Measurements from ENCODE around the gene CLCA1. TPM values are rescaled to one million over a fixed set of nuclear protein-coding genes. Genes with fewer than 3 reads are reported as not detected.

CLCA1 gene
- total RNA-seq, 1 experiment from 2014 or later, result not detected

DNA sequence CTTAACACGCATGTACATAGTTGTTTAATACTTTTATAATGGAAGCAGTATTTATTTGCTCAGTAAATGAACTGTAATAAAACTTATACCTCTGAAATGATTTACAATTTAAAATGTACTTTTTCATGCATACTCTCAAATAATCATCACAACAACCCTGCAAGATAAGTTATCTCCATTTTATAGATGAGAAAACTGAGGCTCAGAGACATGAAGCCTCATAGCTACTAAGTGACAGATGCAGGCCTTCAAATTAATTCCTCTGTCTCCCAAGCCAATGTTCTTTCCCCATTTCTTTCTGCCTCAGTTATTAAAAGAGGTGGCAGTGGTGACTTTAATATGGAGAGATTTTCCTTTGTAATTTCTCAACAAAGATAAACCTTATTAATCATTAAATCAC, 19.6 kb upstream of the CLCA1 start:
- H3K4me3 ChIP-seq, result no peak overlapping the region
- H3K36me3 ChIP-seq, result no peaks in the 10 kb centered on the region
- no peak for DNase-seq
- H3K9me3 ChIP-seq, result no peaks in the 10 kb centered on the region
- no peaks in the 10 kb centered on the region for H3K27me3 ChIP-seq

DNA sequence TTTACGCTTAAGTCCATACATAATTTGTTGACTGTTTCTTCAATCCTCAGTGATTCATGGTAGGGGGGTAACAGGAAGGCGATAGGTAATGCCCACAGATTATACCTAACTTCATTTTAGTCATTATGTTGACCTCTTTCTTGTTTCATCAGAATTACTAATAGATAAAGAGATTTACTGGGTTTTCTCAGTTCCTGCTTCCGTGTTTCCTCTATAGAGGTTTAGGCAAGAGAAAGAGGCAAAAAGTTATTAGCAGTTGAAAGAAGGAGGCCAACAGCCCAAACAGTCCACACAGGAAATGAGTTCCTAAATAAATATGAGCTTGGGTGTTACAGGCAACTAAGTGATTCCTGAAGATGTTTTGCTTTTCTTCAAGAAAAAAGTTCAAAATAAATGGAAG, 17.9 kb upstream of the CLCA1 start:
- Histone ChIP-seq H3K36me3 (no peaks in the 10 kb centered on the region), H3K27me3 (no peaks in the 10 kb centered on the region), H3K4me3 (no peak overlapping the region), H3K9me3 (no peaks in the 10 kb centered on the region)
- DNase-seq, result no peak

DNA sequence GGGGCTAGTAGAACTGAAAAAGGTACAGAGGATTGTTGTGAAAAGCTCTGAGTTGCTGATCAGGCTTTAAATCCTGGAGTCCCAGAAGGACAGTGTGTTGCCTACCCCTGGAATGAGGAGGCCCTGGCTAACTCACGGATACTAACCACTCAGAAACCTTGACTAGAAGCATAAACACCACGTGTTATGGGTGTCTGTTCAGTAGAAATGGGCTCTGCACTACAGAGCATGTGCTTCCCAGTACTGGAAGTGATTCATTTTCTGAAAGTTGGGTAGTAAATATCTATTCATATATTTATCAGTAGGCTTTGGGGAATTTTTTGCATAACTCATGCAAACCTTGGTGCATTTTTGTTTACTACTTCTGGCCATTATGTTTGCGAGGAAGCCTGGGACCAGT, 15.1 kb upstream of the CLCA1 start:
- no peak for DNase-seq
- no peaks in the 10 kb centered on the region for H3K9me3 ChIP-seq
- H3K4me3 ChIP-seq, result no peak overlapping the region
- no peaks in the 10 kb centered on the region for H3K27me3 ChIP-seq
- H3K36me3 ChIP-seq, result no peaks in the 10 kb centered on the region

DNA sequence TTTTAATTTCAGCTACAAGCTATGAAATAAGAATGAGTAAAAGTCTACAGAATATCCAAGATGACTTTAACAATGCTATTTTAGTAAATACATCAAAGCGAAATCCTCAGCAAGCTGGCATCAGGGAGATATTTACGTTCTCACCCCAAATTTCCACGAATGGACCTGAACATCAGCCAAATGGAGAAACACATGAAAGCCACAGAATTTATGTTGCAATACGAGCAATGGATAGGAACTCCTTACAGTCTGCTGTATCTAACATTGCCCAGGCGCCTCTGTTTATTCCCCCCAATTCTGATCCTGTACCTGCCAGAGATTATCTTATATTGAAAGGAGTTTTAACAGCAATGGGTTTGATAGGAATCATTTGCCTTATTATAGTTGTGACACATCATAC, 13.7 kb upstream of the CLCA1 start:
- Histone ChIP-seq H3K9me3 (no peaks in the 10 kb centered on the region), H3K36me3 (no peaks in the 10 kb centered on the region), H3K27me3 (no peaks in the 10 kb centered on the region), H3K4me3 (no peak overlapping the region)
- DNase-seq, result no peak

DNA sequence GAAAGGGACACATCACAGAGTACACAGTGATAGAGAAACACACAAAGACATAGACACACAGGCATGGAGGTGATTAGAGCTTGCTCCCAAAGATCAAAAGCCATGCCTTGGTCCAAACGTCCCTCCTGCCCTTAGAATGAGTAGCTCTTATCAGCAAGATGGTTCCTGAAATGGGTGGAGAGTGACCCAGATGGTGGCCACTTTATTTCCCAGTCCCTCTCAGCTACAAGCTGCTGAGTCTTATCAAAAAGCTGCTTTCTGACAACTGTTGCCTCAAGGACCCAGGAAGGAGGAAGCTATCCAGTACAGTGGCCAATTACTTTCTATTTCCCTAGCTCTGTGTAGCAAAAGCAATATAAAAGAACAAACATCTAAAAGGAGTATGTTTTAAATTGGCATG, 7.7 kb upstream of the CLCA1 start:
- Histone ChIP-seq H3K27me3 (no peaks in the 10 kb centered on the region), H3K4me3 (no peak overlapping the region), H3K9me3 (no peaks in the 10 kb centered on the region), H3K36me3 (no peaks in the 10 kb centered on the region)
- DNase-seq, result no peak

DNA sequence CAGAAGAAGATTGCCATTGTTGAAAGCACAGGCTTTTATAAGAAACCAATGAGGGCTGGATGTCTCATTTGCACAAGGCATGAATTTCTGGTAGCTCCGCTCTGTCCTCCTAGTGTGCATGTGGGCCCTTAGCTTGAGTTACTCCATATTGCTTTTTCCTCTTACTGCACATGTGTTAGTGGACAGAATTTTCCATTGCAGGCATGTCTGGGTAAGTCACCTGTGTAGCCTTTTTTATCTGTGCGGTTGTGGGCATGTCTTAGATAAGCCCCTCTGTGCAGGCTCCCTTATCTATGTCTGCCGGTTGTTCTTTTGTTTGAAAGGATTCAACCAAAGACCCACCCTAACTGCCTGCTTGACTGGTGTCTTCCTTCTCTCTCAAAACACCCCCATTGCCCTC, 7.2 kb upstream of the CLCA1 start:
- Histone ChIP-seq H3K4me3 (no peak overlapping the region), H3K9me3 (no peaks in the 10 kb centered on the region), H3K27me3 (no peaks in the 10 kb centered on the region), H3K36me3 (no peaks in the 10 kb centered on the region)
- no peak for DNase-seq

DNA sequence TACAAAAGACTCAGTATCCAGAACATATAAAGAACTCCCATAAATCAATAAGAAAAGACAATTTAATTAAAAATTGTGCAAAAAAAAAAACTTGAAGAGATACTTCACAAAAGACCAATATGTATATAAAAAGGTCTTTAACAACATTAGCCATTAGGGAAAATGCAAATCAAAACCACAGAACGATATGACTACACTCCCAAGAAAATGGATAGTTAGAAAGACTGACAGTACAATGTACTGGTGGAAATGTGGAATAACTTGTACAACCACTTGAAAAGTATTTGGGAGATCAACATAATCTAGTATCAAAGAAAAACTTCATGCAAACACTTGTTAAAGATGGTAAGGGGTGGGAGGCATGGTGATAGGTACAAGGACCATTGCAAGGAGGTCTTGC, 3.9 kb upstream of the CLCA1 start:
- no peak for DNase-seq
- Histone ChIP-seq H3K27me3 (no peaks in the 10 kb centered on the region), H3K9me3 (no peaks in the 10 kb centered on the region), H3K36me3 (no peaks in the 10 kb centered on the region), H3K4me3 (no peak overlapping the region)

DNA sequence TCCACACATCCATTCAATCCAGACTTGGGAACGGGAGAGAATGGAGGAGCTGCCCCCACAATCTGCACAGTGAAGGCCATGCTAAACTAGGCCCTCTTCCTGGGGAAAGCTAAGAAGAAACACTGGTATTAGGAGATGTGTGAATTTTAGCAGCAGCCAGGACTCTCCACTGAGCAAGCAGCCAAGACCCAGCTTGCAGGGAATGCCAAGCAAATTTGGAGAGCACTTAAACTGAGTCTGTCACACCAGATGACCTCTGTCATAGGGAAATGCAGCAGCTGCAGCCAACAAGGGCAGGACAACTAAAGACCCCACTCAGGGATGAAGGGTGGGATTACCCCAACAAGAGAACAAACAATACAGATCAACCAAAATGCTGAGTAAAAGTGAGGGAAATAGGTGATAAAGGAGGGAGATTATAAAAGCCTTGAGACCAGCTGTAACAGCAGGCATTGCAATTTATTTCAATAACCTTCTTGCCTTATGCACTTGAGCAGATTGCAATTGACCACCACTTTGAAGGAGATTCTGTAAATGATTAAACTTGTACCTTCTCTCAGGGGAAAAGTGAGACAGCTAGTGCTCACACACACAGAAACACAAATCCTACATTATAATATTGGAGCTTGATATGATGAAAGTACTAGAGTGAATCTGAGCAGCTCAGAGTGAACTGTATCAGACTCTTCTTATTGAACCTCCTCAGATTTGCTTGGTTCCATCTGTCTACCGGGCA, 2.5 kb upstream of the CLCA1 start:
- DNase-seq, result no peak
- H3K27me3 ChIP-seq, result no peaks in the 10 kb centered on the region
- no peaks in the 10 kb centered on the region for H3K36me3 ChIP-seq
- no peaks in the 10 kb centered on the region for H3K9me3 ChIP-seq
- H3K4me3 ChIP-seq, result no peak overlapping the region

DNA sequence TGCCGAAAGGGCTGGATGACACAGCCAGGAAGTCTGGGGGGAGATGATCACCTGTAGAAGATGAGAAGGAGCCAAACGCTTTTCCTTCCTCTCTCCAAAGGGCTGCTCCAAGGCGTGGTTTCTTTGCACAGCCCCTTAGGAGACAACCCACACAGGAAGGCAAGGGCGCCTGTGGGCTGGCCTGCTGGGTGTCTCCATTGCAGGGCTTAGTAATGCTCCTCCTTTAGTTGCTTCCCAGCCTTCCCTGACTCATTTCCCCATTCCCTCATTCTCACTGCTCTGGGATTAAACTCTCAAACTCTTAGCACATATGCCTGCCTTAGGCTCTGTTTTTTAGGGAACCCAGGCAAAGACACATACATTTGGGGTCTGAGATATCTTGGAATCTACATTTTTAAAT, 1.7 kb upstream of the CLCA1 start:
- Histone ChIP-seq H3K27me3 (no peaks in the 10 kb centered on the region), H3K9me3 (no peaks in the 10 kb centered on the region), H3K36me3 (no peaks in the 10 kb centered on the region), H3K4me3 (no peak overlapping the region)
- DNase-seq, result peak; percentile 5

DNA sequence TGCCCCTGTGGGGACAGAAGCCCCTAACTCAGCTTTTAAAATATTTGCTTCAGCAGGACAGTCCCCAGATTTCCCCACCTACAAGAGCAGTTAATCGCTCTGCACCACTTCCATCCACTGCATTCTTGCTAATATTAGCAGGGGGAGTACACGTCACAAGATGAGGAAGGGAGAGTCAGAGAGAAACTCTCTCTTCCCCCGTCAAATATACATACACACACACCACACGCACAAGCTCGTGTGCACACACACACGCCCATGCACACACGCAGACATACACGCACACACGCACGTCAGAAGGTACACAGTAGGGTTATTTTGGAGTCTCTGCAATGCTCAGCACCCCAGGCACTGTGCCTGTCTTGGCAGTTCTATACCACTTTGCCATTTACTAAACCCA, 2.1 kb downstream of the CLCA1 start:
- no peaks in the 10 kb centered on the region for H3K9me3 ChIP-seq
- no peak for DNase-seq
- no peaks in the 10 kb centered on the region for H3K36me3 ChIP-seq
- no peaks in the 10 kb centered on the region for H3K27me3 ChIP-seq
- H3K4me3 ChIP-seq, result no peak overlapping the region

DNA sequence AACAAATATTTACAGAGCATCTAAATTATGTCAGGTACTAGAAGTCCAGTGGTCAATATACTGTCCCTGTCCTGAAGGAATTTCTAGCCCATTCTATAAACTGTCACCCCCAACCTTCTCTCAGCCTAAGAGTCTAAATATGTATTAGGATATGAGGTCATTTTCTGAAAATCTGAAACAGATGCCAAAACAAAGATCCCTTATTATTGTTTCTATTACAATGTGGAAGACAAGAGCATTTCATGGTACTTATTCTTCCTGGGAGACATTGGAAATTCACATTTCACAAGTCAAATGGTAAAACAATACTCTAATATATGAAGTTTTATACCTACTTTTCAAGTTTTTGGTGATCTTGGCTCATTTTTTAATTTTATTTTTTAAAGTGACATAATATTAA, 2.6 kb downstream of the CLCA1 start:
- Histone ChIP-seq H3K4me3 (no peak overlapping the region), H3K27me3 (no peaks in the 10 kb centered on the region), H3K36me3 (no peaks in the 10 kb centered on the region), H3K9me3 (no peaks in the 10 kb centered on the region)
- DNase-seq, result no peak

DNA sequence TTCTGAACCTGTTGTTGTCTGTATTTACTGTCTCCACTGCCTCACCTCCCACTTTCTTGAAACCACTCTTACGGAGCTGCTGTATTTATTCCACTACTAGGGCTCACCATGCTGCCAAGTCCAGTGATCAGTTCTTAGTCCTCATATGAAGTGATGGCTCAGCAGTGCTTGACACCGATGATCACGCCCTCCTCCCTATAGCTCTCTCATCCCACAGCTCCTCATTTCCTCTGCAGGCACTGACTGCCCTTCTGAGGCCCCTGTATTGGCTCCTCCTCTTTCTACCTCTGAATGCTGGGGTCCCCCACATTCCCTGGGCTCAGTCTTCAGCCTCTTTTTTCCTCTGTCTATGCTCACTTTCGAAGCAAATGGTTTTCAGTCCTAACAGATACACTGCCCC, 3.4 kb downstream of the CLCA1 start:
- Histone ChIP-seq H3K9me3 (no peaks in the 10 kb centered on the region), H3K36me3 (no peaks in the 10 kb centered on the region), H3K4me3 (no peak overlapping the region), H3K27me3 (no peaks in the 10 kb centered on the region)
- DNase-seq, result no peak

DNA sequence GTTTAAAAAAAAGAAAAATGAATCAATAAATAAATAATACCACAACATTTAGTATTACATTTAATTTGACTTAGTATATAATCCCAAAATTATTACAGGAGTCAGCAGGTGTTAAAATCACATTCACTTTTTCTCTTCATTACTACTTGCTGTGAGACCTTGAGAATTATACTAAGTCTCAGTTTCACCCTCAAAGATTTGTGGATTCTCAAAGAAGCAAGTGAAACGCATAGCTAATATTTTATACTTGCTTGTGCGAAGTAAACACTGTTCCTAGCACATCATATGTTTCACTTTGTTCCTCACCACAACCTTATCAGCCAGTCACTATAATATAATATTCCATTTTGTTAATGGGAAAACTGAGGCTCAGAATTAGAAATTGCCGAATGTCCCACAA, 4.0 kb downstream of the CLCA1 start:
- no peak for DNase-seq
- H3K27me3 ChIP-seq, result no peaks in the 10 kb centered on the region
- no peak overlapping the region for H3K4me3 ChIP-seq
- H3K36me3 ChIP-seq, result no peaks in the 10 kb centered on the region
- no peaks in the 10 kb centered on the region for H3K9me3 ChIP-seq

DNA sequence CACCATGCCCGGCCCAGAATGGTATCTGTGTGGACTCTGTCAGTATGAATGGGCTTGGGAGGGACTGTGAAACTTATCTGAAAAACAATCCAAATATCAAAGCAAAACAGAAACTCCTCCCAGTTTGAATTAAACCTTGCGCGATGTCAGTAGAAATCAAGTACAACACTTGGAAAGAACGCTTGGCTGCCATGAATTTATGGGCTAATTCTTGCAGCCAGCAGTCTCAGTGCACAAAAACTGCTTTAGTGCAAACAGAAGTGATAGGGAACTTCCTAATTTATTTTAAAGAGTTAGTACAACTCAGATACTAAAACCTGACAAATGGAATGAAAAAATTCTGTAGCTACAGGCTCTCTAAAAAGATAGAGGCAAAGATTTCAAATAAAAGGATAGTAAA, 8.5 kb downstream of the CLCA1 start:
- 0 out of 2 replicates have a peak, but pooled peaks cover 2% of the 10 kb centered on the region for H3K9me3 ChIP-seq
- no peak overlapping the region for H3K4me3 ChIP-seq
- DNase-seq, result no peak
- H3K36me3 ChIP-seq, result no peaks in the 10 kb centered on the region
- H3K27me3 ChIP-seq, result no peaks in the 10 kb centered on the region

DNA sequence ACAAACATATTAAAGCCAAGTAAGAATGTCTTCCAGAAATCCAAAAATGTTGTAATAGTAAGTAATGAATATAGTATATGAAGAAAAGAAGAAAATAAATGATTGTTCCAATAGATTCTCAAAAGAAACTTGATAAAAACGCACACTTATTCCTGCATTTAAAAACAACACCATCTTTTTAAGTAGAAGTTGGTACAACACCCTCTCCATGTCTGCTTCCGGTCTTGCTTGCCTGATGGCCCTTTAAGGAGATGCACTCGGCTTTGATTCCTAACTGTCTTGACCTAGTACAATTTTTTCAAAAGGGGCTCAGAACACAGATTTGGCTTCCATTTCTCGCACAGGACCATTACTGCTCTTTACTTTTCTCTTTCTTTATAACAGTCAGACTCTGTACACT, 9.0 kb downstream of the CLCA1 start:
- 0 out of 2 replicates have a peak, but pooled peaks cover 2% of the 10 kb centered on the region for H3K9me3 ChIP-seq
- H3K4me3 ChIP-seq, result no peak overlapping the region
- no peaks in the 10 kb centered on the region for H3K27me3 ChIP-seq
- H3K36me3 ChIP-seq, result no peaks in the 10 kb centered on the region
- no peak for DNase-seq

DNA sequence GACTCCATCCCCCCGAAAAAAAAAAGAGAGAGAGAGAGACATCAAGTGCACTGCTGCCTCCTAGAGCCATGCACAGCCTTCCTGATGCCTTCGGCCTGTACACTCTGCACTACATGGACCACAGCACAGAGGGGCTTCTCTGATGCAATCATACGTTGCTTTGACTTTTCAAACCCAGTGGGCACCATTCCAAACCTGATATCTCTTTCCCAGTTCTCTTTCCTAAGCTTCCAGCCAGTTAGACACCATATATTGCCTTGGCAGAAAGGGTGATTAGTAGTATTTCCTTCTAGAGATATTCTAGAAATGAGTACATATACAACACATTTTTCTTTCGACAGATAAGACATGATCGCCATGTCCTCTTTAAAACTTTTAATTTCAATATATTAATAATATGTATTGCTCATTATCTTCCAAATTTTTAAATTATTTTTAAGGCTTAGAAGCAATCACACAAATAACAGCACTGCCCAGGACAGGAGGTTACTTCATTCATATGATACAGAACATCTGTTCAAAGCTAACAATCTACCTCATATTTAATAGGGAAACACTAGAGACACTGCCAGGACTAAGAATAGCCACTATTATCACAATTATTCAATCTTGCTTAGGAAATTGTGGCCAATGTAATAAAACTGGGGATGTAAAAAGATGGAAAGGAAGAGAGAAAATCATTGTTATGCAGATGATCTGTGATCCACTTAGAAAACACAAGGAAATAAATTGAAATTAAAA, 9.9 kb downstream of the CLCA1 start:
- no peak overlapping the region for H3K4me3 ChIP-seq
- no peak for DNase-seq
- 0 out of 2 replicates have a peak, but pooled peaks cover 2% of the 10 kb centered on the region for H3K9me3 ChIP-seq
- no peaks in the 10 kb centered on the region for H3K36me3 ChIP-seq
- H3K27me3 ChIP-seq, result no peaks in the 10 kb centered on the region

DNA sequence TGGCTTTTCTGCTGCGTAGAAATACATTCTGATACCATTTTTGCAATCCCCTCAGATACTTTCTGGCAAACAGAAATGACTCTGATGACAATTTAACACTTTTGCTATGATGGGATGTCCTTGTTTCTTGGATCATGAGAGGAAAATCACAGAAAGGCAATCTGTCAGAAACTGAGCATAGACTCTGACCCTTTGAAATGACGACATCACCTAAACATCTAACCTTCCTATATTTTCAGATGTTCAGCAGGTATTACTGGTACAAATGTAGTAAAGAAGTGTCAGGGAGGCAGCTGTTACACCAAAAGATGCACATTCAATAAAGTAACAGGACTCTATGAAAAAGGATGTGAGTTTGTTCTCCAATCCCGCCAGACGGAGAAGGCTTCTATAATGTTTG, 13.2 kb downstream of the CLCA1 start:
- Histone ChIP-seq H3K36me3 (no peaks in the 10 kb centered on the region), H3K4me3 (no peak overlapping the region), H3K9me3 (0 out of 2 replicates have a peak, but pooled peaks cover 2% of the 10 kb centered on the region), H3K27me3 (no peaks in the 10 kb centered on the region)
- DNase-seq, result no peak

Data from MG63 (cell line).